Right ventricle myocardium superior (tissue), 1 donor: ENCODE results near the gene FAN1. TPM values are rescaled to one million over a fixed set of nuclear protein-coding genes. Genes with fewer than 3 reads are reported as not detected.
"Not testable (repeated sequence)": the region's sequence is repeated elsewhere in the genome, so short reads cannot be mapped to it uniquely, and the experiment has no call there.

ENCODE experiments used
- ATAC-seq: fragments of 200-7000 bp; cut with Tn5 transposase; one replicate; pipeline ENCODE4 v1.9.1; 2020; ENCODE audit warnings: mild to moderate bottlenecking; ENCODE audit not compliant: poor library complexity
- DNase-seq: peaks from one replicate; pipeline ENCODE4 v3.0.0-alpha.2; 2020
- intact Hi-C: fragments of 100-400 bp; cut with DNase I; formaldehyde crosslinking; loops from one replicate; pipeline ENCODE4 v1.11.2; 2022
- long read RNA-seq: library from polyadenylated mRNA; unstranded; transcript quantifications from one replicate; pipeline ENCODE4 v2.0.0, GENCODE V29; 2021
- total RNA-seq: library from RNA; stranded (reverse); fragmentation: NEBNext Ultra II Directional; extraction: Animal tissue kit (Norgen Biotek cat#: 25700); gene quantifications from one replicate; pipeline ENCODE4 v1.2.1, GENCODE V29; 2021
- donor health status: DM: no; HTN: yes; CAD: no; lungs with severe emphysema.

FAN1 gene
- total RNA-seq: 25.1 TPM
- long read RNA-seq, full-length matches to known transcripts: 29 of 75 reads
- long read RNA-seq, partial matches to known transcripts: 31 of 75 reads
- long read RNA-seq, other reads (novel, unspliced or antisense): 15 of 75 reads

GRCh38 chr15:30903497-30904187 is at the start of gene FAN1:
TSS of gene FAN1 (plus strand) at chr15:30903915. CDS start at chr15:30904664, 749 bp downstream.
- intact Hi-C loops: no loop called here
- DNase-seq (peak; percentile 91), ATAC-seq (peak; percentile 100)

- DNase-seq (no peak), ATAC-seq (no peak)
- intact Hi-C loops: no loop called here
These were observed 44.4 kb upstream of the FAN1 start for GRCh38 chr15:30859091-30859874.

- intact Hi-C loops: no loop called here
- ATAC-seq: no peak
- no peak for DNase-seq
These were observed 38.5 kb upstream of the FAN1 start for GRCh38 chr15:30865257-30865656.

GRCh38 chr15:30870681-30871080 is 33.0 kb upstream of the FAN1 start:
- no peak for DNase-seq
- intact Hi-C loops: no loop called here
- no peak for ATAC-seq

GRCh38 chr15:30872341-30872748 is 31.4 kb upstream of the FAN1 start:
- no peak for ATAC-seq
- DNase-seq: no peak
- intact Hi-C loops: no loop called here

GRCh38 chr15:30877070-30877469 is 26.6 kb upstream of the FAN1 start:
- ATAC-seq (no peak), DNase-seq (no peak)
- intact Hi-C loops: no loop called here

GRCh38 chr15:30878515-30878914 is 25.2 kb upstream of the FAN1 start:
- DNase-seq: no peak
- ATAC-seq: no peak
- intact Hi-C loops: no loop called here

- intact Hi-C loops: no loop called here
- DNase-seq (no peak), ATAC-seq (no peak)
These were observed 20.8 kb upstream of the FAN1 start for GRCh38 chr15:30882849-30883433.

- intact Hi-C loops, ATAC-seq, DNase-seq: not testable (repeated sequence)
These were observed 20.0 kb upstream of the FAN1 start for GRCh38 chr15:30883666-30884065.

- no peak for ATAC-seq
- intact Hi-C loops: no loop called here
These were observed 17.9 kb upstream of the FAN1 start for GRCh38 chr15:30885814-30886213.

GRCh38 chr15:30889196-30889595 is 14.5 kb upstream of the FAN1 start:
- DNase-seq (no peak), ATAC-seq (peak; percentile 49)
- intact Hi-C loops: no loop called here

More at GRCh38 chr15:30885814-30886213, 17.9 kb upstream of the FAN1 start:
- DNase-seq: no peak

GRCh38 chr15:30895461-30896210 is 8.1 kb upstream of the FAN1 start:
- intact Hi-C loops: no loop called here

GRCh38 chr15:30896211-30896606 is 7.5 kb upstream of the FAN1 start:
- intact Hi-C loops: no loop called here
- no peak for ATAC-seq
- DNase-seq: no peak

More at GRCh38 chr15:30895461-30896210, 8.1 kb upstream of the FAN1 start:
- ATAC-seq (no peak), DNase-seq (no peak)

- no peak for ATAC-seq
- intact Hi-C loops: no loop called here
- DNase-seq: no peak
These were observed 1.8 kb upstream of the FAN1 start for GRCh38 chr15:30901889-30902288.

GRCh38 chr15:30904812-30905211 is 1.1 kb downstream of the FAN1 start:
- intact Hi-C loops: no loop called here
- no peak for DNase-seq
- no peak for ATAC-seq

GRCh38 chr15:30905821-30906220 is 2.1 kb downstream of the FAN1 start:
- intact Hi-C loops: no loop called here
- DNase-seq (no peak), ATAC-seq (no peak)

- ATAC-seq: no peak
- no peak for DNase-seq
- intact Hi-C loops: no loop called here
These were observed 2.7 kb downstream of the FAN1 start for GRCh38 chr15:30906366-30906765.

- ATAC-seq (no peak), DNase-seq (no peak)
- intact Hi-C loops: no loop called here
These were observed 10.0 kb downstream of the FAN1 start for GRCh38 chr15:30913761-30914160.

GRCh38 chr15:30917013-30917412 is 13.3 kb downstream of the FAN1 start:
- intact Hi-C loops: no loop called here
- ATAC-seq (no peak), DNase-seq (no peak)
